SK-N-SH (cell line): Measurements from ENCODE around the gene KRT24. TPM values are rescaled to one million over a fixed set of nuclear protein-coding genes. Genes with fewer than 3 reads are reported as not detected.

Experiments used
- CTCF ChIA-PET: fragments of 300-600, 350-600 bp; formaldehyde crosslinking; extraction: SDS; loops from one replicate; lab custom pipeline; 2021; lab: Yijun Ruan, JAX
- POLR2A ChIA-PET: fragments of 350-600 bp; sonication (Branson Sonifier 250); formaldehyde crosslinking; extraction: SDS; loops from one replicate; lab custom pipeline; 2020; ENCODE audit warnings: antibody characterized with exemption, inconsistent platforms; lab: Yijun Ruan, JAX
- DNase-seq: peaks from one replicate; pipeline ENCODE4 v3.0.0; 2012
- H2AFZ ChIP-seq: fragments of 200-600 bp; sonication (generic); 2 replicates; pipeline ENCODE4 v1.8.1; 2016; ENCODE audit warnings: antibody characterized with exemption, mild to moderate bottlenecking, low read depth
- H3F3A ChIP-seq: fragments of 200-600 bp; sonication (generic); replicated peaks from 2 replicates; pipeline ENCODE3; 2016; ENCODE audit warnings: antibody characterized with exemption, mild to moderate bottlenecking; ENCODE audit not compliant: insufficient read depth
- H3K27ac ChIP-seq, 2 experiments: fragments of 200-500 bp in 1 of 2; fragments of 200-600 bp in 1 of 2; sonication (Bioruptor generic) in 1 of 2; sonication (generic), shearing (Covaris generic) in 1 of 2; 2 replicates each; pipeline versions ENCODE4 v1.5.1 to v1.6.1; 2014 to 2016; ENCODE audit warnings: low read depth in 2 of 2, inconsistent platforms in 1 of 2, low read length in 1 of 2, mild to moderate bottlenecking in 1 of 2, mixed read lengths in 1 of 2
- H3K27me3 ChIP-seq: fragments of 200-600 bp; sonication (generic), shearing (Covaris generic); 2 replicates; pipeline ENCODE4 v1.6.1; 2016; ENCODE audit warnings: mixed run types; ENCODE audit not compliant: insufficient read depth
- H3K36me3 ChIP-seq, 2 experiments: fragments of 200-500 bp in 1 of 2; fragments of 200-600 bp in 1 of 2; sonication (Bioruptor generic) in 1 of 2; sonication (generic) in 1 of 2; replicated peaks in 1 of 2; 2 replicates each; pipeline versions ENCODE3 to v1.5.1; 2014 to 2016; ENCODE audit warnings: low read length in 1 of 2, mild to moderate bottlenecking in 1 of 2; ENCODE audit not compliant: insufficient read depth in 2 of 2, control insufficient read depth in 1 of 2
- H3K4me1 ChIP-seq, 2 experiments: fragments of 200-500 bp in 1 of 2; fragments of 200-600 bp in 1 of 2; sonication (Bioruptor generic) in 1 of 2; sonication (generic), shearing (Covaris generic) in 1 of 2; 2 replicates each; pipeline versions ENCODE4 v1.5.1 to v1.6.1; 2014 to 2016; ENCODE audit warnings: low read depth in 1 of 2, low read length in 1 of 2, mixed run types in 1 of 2; ENCODE audit not compliant: insufficient read depth in 2 of 2, control insufficient read depth in 1 of 2
- H3K4me2 ChIP-seq: fragments of 200-600 bp; sonication (generic), shearing (Covaris generic); 2 replicates; pipeline ENCODE4 v1.6.1; 2017; ENCODE audit warnings: mixed run types
- H3K4me3 ChIP-seq, 2 experiments: fragments of 200-500 bp in 1 of 2; fragments of 200-600 bp in 1 of 2; sonication (Bioruptor generic) in 1 of 2; sonication (generic), shearing (Covaris generic) in 1 of 2; 2 replicates each; pipeline versions ENCODE4 v1.5.1 to v1.8.1; 2014 to 2016; ENCODE audit warnings: low read depth in 2 of 2, inconsistent platforms in 1 of 2, low read length in 1 of 2, mild to moderate bottlenecking in 1 of 2, mixed read lengths in 1 of 2, moderate library complexity in 1 of 2
- H3K79me2 ChIP-seq: fragments of 200-600 bp; sonication (generic); 2 replicates; pipeline ENCODE4 v1.8.1; 2017; ENCODE audit warnings: mild to moderate bottlenecking; ENCODE audit not compliant: insufficient read depth
- H3K9ac ChIP-seq: fragments of 200-600 bp; sonication (generic); 2 replicates; pipeline ENCODE4 v1.6.1; 2017; ENCODE audit warnings: mixed run types
- H3K9me2 ChIP-seq: fragments of 200-600 bp; sonication (generic); 2 replicates; pipeline ENCODE4 v1.6.1; 2017; ENCODE audit warnings: mixed run types
- H3K9me3 ChIP-seq: fragments of 200-600 bp; sonication (generic); 2 replicates; pipeline ENCODE4 v1.6.1; 2017; ENCODE audit warnings: mixed run types, mild to moderate bottlenecking, moderate library complexity
- H4K20me1 ChIP-seq: fragments of 200-600 bp; sonication (generic); 2 replicates; pipeline ENCODE4 v1.6.1; 2017; ENCODE audit warnings: mild to moderate bottlenecking, mixed run types; ENCODE audit not compliant: insufficient read depth
- CTCF ChIP-seq: fragments of 200-600 bp; sonication (generic); IDR thresholded peaks from 2 replicates; pipeline ENCODE4 v1.6.1; 2017; ENCODE audit warnings: antibody characterized with exemption, mild to moderate bottlenecking, moderate library complexity
- GABPA ChIP-seq: IDR thresholded peaks from 2 replicates; pipeline ENCODE4 v1.4.0; 2012; ENCODE audit warnings: low read depth, mild to moderate bottlenecking
- GATA2 ChIP-seq: sonication (generic); formaldehyde crosslinking; IDR thresholded peaks from 2 replicates; pipeline ENCODE4 v1.5.0; 2020; ENCODE audit warnings: mild to moderate bottlenecking, missing genetic modification reagents
- IRF3 ChIP-seq: fragments of 150-350 bp; IDR thresholded peaks from 2 replicates; pipeline ENCODE4 v1.6.1; 2016; ENCODE audit warnings: mild to moderate bottlenecking, low read depth, low read length
- MXI1 ChIP-seq: IDR thresholded peaks from 2 replicates; pipeline ENCODE4 v1.6.1; 2012; ENCODE audit warnings: mild to moderate bottlenecking, low read depth, low read length, improper control_type of control experiment
- NFIC ChIP-seq: IDR thresholded peaks from 2 replicates; pipeline ENCODE4 v1.4.0; 2012; ENCODE audit warnings: borderline replicate concordance
- NRF1 ChIP-seq: IDR thresholded peaks from 2 replicates; pipeline ENCODE4 v1.6.1; 2012; ENCODE audit warnings: low read depth, mild to moderate bottlenecking, low read length
- PBX3 ChIP-seq: IDR thresholded peaks from 2 replicates; pipeline ENCODE4; 2012
- RCOR1 ChIP-seq: fragments of 150-350 bp; IDR thresholded peaks from 2 replicates; pipeline ENCODE4 v1.6.1; 2017; ENCODE audit warnings: antibody characterized with exemption, low read length
- REST ChIP-seq: IDR thresholded peaks from 2 replicates; pipeline ENCODE4 v1.6.1; 2012; ENCODE audit warnings: mild to moderate bottlenecking, low read depth, low read length, moderate library complexity
- RXRA ChIP-seq: IDR thresholded peaks from 2 replicates; pipeline ENCODE4 v1.4.0; 2012; ENCODE audit warnings: low read depth, mild to moderate bottlenecking, borderline replicate concordance
- SMC3 ChIP-seq: IDR thresholded peaks from 2 replicates; pipeline ENCODE4 v1.6.1; 2012; ENCODE audit warnings: low read depth, low read length, improper control_type of control experiment
- USF1 ChIP-seq: IDR thresholded peaks from 2 replicates; pipeline ENCODE4 v1.4.0; 2012; ENCODE audit warnings: low read depth, borderline replicate concordance
- USF2 ChIP-seq: fragments of 150-350 bp; IDR thresholded peaks from 2 replicates; pipeline ENCODE4 v1.6.1; 2017; ENCODE audit warnings: antibody characterized with exemption, low read length, low read depth, borderline replicate concordance
- YY1 ChIP-seq: IDR thresholded peaks from 2 replicates; pipeline ENCODE4 v1.4.0; 2012; ENCODE audit warnings: low read depth, mild to moderate bottlenecking
- ZBTB33 ChIP-seq: IDR thresholded peaks from 2 replicates; pipeline ENCODE4 v1.4.0; 2012; ENCODE audit warnings: low read depth, borderline replicate concordance
- WGBS: methylation state at CpG from one replicate; pipeline ENCODE4 v1.1.6; 2017; ENCODE audit warnings: low lambda C conversion rate; 5-methylcytosine and 5-hydroxymethylcytosine counted together
- polyA plus RNA-seq, 3 experiments: library from polyadenylated mRNA; depleted of rRNA; stranded (reverse); fragments of >200 nt; gene quantifications; 2 replicates each; pipeline ENCODE4 v1.2.3, GENCODE V29; 2012

KRT24 gene
- polyA plus RNA-seq, 1 of the 3 experiments (the other 2 are of a cell fraction) = not detected

GRCh38 chr17:40687106-40687505, 16.4 kb downstream of the KRT24 start (continued):
- TF ChIP-seq PBX3 = no peak
- no peak for TF ChIP-seq NFIC
- TF ChIP-seq CTCF = no peak
- no peak for TF ChIP-seq GABPA
- TF ChIP-seq RXRA = no peak
- no peak for TF ChIP-seq IRF3

GRCh38 chr17:40686192-40686591, 17.4 kb downstream of the KRT24 start:
- Histone ChIP-seq H3K9ac (no peak overlapping the region), H3K4me3 (no peak overlapping the region), H3K9me2 (no peaks in the 10 kb centered on the region; the same call in 1 of the 2 replicates), H3K36me3 (no peaks in the 10 kb centered on the region), H3K9me3 (no peaks in the 10 kb centered on the region), H3K4me2 (no peak overlapping the region), H3F3A (no peaks in the 10 kb centered on the region), H4K20me1 (no peaks in the 10 kb centered on the region), H3K79me2 (no peaks in the 10 kb centered on the region), H3K4me1 (no peaks in the 10 kb centered on the region), H3K27me3 (peaks cover 48% of the 10 kb centered on the region), H3K27ac (no peak overlapping the region), H2AFZ (no peak overlapping the region)
- no peak for TF ChIP-seq ZBTB33
- no peak for TF ChIP-seq NRF1
- no peak for TF ChIP-seq REST
- TF ChIP-seq PBX3 = no peak
- no peak for TF ChIP-seq NFIC
- TF ChIP-seq GATA2 = no peak
- no peak for TF ChIP-seq YY1
- no peak for TF ChIP-seq USF1
- no peak for TF ChIP-seq RCOR1
- no peak for TF ChIP-seq USF2
- TF ChIP-seq GABPA = no peak
- no peak for TF ChIP-seq SMC3
- no peak for TF ChIP-seq MXI1
- WGBS = 15% methylated on average over 4 of the region's 4 CpGs
- ChIA-PET POLR2A (no interaction called here), CTCF (no interaction called here)
- DNase-seq = no peak
